ENCODE measurements around the gene SCN2B.

Gene SCN2B

DNA sequence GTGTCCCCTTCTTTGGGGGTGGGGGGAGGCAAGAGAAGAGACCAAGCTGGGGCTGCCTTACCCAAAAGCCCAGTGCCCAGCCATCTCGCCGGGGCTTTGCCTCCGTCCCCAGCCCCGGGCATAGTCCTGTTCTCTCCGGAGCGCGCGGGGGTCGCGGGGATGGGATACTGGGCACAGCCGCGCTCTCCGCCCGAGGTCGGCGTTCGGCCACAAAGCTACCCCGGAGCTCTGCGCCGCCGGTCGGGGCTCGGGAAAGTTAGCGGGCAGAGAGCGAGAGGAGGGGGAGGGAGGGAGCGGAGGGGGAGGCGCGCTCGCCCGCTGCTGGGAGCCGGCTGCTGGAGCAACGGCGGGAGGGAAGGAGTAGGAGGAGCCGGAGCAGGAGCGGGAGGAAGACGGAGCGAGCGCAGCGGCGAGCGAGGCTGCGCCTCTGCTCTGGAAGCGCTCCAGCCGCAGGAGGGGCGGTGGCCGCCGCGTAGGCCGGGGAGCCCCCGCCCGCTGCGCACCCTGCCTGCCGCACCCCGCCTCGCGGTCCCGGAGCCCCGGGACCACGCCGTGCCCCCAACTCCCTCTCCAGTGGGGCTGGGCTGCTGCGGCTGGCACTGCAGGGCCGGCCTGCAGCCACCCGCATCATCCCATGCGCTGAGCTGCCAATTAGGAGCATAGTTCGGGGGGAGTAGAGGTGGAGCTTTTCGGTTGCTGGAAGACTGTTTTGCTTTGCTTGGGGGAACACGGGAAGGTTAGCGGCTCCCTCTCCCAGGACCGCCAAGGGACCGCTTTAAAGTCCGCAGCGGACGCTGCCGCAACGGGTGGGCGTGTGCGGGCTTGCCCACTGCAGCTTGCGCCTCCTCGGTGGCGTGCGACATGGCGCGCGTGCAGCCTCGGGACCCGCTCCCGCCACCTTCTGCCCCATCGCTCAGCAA, 23.6 kb downstream of the SCN2B start, which contains the start of gene SCN4B:
Gene SCN4B (minus strand): TSS at position 272 of the 920 bp plus-strand sequence. CDS start 150 bp downstream, at position 122.
- no peak for FAIRE-seq

DNA sequence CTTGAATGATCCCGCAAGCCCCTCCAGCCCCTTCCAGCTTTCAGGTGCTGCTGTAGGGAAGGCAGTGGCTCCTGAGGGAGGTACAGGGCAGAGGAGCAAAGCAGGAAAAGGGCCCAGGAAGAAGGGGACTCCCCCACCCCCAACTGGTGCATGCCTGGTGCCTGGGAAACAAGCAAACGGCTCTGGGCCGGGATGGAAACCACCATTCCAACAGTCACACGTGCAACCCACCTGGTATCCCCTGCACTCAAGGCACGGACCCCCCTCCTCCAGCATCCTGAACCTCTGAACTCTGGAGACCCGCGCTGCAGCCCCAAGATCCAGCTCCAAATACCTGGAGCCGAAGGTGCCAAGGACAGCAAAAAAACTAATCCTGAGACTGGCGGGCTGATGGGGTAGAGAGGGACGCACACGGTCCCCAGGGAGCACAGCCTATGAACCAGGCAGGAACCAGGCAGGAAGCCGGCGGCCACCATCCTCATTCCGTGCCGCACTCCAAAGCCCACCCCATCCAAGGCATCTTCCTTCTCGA, 24.4 kb downstream of the SCN2B start:
- no peak for FAIRE-seq

DNA sequence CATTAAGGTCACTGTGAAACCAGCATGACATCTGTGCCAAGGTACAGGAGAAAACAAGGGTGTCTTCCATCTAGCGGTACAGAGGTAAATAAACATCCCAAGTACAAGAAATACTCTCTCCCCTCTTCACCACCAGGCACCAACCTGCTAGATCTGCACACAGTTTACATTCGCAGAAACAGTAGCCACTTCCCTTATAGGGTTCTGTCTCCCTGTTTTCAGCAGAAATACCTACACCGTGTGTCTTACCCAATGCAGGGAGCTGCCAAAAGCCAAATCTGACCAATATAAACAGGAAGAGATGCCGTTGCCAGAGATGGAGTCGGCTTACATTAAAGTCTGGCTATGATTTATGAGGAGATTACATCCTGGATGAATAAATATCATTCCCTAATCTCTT, 25.0 kb downstream of the SCN2B start:
- FAIRE-seq, result no peak

DNA sequence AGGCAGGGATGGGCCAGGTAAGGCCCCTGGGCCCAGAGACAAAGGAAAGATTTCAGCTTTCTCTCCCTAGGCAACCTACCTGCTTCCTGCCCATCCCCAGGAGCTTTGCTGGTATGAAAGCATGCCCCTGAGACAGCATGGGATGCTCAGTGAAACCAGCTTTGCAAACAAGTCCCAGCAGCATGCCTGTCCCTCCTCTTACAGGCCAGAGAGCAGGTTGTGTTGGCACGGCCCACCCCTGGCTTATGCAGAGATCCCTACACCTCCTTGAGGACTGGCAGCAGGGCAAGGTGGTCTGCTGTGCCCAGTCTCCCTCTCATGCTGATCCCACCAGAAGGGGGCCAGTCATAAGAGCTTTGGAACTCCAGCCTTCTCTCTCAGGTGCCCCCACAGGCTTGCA, 26.9 kb downstream of the SCN2B start:
- FAIRE-seq, result no peak

DNA sequence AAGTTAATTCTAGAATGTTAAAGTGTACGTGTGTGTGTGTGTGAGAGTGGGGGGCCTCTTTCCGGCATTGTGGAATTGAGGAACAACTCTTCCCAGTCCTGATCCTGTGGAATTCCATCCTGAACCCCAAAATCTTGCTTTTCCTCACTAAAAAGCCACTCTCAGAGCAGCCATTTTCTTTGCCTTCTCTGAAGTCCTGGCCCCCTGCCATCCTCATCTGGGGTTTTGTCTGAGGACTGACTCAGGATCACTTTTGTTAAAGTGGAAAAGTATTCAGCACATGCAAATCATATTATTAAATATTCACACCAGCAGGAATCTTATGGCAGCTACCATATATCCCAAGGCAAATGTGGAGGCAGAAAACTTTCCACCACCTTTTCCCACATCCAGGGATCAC, 27.6 kb downstream of the SCN2B start:
- no peak for FAIRE-seq

DNA sequence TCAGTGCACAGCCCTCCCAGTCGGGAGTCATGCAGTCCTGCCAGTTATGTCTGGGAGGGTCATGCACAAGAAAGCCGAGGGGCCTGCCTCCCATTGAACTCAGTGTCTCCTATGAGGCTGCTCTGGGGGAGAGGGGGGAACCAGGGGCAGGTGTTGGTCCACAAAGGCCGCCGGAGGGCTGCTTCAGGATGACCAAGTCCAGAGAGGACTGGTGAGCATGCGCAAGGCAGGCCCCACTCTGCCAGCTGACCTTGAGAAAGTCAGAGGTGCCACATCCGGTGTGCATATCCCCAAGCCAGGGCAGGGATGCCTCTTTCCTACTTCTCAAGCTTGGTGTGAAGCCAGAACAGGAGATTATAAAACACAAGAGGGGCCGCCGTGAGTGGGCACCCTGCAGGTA, 28.2 kb downstream of the SCN2B start:
- FAIRE-seq, result no peak

DNA sequence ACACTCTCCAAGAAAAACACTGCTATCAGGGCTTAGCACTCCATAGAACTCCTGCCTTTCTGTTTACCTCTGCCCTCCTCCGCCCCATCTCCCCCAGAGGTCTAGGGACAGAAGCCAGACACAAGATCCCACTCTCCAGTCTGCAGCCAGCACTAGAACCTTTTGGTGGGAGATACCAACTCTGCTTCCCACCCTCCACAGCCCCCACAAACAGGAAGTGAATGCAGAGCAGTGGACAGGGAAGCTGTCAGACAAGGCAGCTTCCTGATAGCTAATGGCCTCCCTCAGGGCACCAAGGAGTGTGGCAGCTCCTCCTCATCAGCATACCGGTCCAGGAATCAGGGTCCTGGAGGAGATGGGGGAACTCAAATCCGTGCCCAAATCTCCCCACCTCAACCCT, 28.9 kb downstream of the SCN2B start:
- FAIRE-seq, result no peak

DNA sequence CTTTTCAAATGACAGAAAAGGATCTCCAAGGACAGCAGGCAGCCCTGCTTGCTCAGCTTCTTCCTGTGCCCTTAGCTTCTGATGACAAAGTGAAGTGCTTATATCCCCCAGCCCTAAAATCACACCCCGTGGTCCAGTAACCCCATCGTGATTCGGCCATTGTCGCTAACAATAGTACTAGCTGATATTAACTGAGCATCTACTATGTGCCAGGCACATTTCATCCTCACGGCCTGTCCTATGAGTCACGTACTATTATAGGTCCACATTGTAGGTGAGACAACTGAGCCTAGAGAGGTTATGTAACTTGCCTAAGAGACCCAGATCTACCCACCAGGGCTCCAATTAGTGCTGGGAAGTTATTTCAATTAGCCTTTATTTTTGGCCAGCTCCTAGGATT, 29.9 kb downstream of the SCN2B start:
- FAIRE-seq, result no peak

DNA sequence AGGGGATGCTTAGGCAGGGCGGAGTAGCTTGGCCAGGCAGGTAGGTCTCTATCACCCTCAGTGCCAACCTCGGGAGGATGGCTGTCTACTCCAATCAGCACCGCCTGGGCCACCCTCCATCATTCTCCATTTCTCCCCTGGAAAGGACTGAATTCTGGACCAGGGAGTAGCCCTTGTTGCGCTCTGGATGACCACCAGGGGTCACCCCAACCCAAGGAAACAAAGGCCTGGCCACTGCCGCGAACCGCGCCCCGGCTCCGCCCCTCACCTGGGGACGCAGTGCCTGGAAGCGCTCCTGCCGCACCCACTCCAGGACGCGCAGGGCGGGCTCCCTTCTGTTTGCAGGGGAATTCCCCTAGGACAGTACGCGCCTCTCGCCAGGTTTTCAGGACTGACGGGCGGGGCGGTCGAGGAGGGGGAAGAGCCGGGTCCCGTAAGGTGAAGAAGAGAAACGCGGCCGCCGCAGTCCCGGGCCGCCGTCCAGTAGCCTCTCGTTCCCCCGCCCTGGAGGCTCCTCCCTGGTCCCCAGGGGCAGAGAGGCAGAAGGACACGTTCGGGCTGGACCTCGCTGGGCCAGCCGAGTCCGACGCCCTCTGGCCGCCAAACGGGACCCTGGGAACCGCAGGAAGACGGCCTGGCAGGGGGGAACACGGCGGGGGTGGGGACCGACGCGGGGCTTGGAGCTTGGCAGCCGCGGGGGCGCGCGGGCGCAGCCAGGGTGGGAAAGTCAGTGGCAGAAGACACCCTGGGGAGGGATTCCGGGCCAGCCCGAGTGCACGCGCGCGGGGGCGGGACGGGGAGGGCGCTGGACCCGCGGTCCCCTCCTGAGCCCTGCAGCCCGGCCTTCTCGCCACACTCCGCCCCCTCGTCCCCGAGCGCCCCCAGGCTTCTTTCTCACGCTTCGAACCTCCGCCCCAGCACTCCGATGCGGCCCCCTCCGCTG, 30.9 kb downstream of the SCN2B start:
- no peak for FAIRE-seq

DNA sequence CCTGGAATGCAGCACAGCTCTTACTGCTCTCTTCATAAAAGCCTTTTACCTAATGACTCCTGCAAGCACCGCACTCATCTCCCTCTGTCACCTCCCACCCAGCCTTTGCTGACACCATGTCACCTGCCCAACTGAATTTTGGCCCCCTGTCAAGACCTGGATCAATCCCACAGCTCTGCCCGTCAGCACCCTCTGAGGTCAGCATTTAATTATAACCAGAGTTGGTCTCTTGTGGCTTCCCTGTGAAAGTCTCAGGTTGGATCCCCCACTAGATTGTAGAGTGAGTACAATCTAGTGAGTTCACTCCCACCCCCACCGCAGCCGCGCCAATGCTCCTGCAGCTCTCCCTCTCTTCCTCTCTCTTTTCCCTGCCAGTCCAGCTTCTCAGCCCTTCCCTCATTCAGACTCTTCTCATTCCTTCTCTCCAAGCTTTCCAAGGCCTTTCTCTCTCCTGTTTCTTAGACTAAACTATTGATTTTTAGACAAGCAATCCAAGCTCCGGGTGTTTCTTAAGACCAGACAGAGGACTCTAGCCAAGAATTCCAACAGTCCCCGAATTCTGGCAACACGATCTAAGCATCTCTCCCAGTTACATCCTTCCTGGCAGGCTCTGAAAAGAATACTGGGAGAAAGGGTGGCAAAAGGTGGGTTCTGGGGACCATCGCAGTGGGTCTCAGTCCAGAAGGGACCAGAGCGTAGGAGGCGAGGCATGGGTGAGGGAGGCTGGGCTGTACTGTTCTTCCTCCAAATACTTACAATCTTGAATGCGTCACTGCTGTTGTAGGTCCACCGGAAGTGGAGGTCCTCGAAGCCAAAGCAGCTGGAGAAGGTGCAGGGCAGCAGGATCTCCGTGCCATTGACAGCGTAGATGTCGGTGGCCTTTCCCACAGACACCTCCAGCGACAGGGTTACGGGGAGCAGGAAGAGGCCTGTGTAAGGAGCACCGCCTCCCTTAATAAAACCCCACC, 31.9 kb downstream of the SCN2B start:
- no peak for FAIRE-seq

DNA sequence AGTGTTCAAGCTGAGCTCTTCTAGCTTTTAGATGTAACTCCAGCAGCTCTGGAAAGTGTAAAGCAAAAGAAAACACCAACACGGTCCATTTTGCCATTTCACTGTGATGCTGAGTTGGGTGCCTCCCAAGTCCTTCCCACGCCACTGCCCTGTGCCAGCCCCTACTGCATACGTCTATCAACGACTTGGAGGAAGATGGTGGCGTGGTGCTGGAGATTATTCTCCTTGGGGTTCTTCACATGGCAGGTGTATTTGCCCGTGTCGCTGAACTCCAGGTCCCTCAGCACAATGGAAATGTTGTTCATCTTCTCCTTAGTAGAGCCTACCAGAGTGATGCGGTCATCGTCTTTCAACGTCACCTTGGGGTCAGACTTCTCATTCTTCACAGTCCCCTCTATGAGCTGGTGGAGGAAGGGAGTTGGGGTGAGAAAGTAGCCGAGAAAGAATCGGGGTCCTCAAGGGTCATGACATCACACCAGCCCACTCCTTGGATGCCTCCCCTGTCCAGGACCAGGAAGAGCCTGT, 32.7 kb downstream of the SCN2B start:
- no peak for FAIRE-seq

DNA sequence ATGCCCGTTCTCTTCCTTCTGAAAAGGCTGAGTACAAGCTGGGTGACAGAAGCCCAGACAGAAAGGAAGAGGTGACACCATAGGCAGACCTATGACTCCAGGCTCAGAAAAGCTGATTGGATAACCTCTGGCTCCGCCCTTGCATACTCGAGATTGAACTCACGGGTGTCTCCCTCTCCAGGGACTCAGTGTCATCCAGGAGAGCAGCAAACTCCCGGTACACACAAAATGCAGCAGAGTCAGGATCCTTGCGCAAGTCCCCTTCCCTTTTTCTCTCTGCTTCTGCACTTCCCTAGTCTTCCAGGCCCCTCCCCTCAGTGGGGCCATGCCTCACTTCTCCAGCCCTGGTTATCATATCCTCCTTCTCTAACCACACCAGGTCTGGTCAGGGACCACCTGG, 33.6 kb downstream of the SCN2B start:
- FAIRE-seq, result no peak

DNA sequence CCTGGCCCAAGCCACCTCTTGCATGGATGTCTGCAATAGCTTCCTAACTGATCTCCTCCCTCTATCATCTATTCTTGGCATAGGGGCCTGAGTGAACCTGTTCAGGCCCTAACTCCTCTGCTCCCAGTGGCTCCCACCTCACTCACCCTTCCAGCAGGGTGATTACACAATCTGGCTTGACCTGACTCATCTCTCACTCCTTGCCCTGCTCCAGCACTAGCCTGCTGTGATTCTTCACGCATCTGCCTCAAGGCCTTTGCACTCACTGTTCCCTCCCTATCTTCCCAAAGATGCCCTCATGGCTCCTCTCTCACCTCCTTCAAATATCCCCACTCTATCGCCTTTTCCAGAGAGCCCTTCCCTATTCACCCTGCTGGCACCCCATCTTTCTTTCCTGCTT, 34.4 kb downstream of the SCN2B start:
- FAIRE-seq, result no peak

DNA sequence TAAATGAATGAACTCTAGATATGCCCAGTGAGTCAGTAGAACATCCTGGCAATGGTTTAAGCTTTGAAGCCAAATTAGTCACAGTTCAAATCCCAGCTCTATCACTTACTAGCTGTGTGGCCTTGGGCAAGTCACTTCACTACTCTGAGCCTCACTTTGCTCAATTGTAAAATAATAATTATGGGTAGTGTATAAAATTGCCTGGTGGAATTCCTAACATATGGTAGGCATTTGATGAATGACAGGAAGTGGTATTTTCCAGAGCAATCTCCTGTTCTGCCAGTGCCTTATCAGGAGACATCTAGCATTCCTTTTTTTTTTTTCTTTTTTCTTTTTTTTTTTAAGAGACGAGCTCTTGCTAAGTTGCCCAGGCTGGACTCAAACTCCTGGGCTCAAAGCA, 36.9 kb downstream of the SCN2B start:
- no peak for FAIRE-seq

DNA sequence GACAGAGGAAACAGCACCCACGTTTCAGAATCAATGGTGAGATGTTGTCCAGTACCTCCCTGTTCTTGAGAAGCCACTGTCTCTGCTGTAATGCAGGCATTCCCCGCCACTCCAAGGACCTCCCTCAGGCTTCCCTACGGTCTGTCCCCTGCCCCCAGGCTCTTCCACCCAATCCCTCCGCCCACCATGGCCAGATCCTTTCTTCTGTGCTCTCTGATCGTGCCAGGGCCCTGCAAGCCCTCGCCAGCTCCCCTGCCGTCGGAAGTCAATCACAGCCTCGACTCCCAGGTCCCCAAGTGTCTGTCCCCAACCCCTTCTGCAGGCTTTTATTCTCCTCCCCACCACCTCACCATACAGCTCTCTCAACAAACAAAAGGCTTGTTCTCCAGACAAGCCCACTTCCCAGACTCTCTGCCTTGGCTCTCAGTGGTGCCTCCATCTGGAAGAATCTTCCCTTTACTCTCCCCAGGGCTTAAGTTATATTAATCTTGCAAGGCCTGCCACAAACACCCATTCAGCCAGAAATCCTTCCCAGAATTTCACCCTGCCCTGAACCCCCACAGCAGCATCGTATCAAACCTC, 37.5 kb downstream of the SCN2B start:
- FAIRE-seq, result no peak

DNA sequence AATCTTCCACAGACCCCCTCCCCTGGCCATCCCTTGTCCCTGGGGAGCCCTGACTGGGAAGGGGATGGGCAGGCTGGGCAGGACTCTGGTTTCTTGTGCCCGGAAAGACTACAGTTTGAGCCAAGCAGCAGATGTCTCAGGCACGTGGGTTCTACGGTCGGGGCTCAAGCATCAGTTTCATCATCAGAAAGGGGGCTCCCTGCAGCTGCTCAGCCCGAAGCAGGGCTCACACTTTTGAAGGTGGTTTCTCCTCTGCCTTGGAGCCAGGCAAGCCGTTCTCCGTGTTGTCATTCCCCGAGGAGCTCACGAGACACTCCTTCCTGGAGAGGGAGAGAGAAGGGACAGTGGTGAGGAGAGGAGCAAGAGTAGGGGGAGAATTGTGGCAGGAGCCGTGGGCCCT, 39.6 kb downstream of the SCN2B start:
- FAIRE-seq, result no peak

DNA sequence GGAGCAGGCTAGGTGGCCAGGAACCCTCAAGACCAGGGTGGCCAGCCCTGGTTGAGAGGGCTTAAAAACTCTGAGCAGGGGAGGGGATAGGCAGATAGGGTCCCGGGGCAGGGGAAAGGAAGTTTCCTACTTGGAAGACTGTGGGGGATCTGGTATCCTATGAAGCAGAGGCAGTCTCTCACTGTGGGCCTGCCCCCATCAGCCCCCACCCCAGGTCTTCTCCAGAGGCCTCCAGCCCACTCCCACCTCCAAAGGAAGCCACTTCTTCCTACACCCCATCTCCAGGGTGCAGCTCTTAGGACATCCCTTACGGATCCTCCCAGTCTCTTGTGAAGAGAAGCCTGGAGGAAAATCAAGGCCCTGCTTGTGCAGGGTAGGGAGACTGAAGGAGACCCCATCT, 40.1 kb downstream of the SCN2B start:
- no peak for FAIRE-seq

DNA sequence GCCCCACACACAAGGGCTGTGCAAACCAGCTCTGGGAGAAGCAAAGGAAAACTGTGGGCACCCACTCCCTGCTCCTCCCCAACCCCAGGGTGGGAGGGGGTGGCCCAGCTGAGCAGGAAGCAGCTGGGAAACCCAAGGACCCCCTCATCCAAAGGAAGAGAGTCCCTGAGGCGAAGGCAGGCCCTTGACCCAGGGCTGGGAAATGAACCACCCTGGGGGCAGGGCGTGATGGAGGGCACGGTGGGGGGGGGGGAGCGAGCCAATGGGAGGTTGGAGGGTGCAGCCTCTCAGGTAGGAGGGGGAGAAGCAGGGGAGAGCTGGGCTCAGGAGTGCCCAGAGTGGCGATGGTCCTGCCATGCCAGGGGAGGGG, 40.7 kb downstream of the SCN2B start:
- FAIRE-seq, result no peak

DNA sequence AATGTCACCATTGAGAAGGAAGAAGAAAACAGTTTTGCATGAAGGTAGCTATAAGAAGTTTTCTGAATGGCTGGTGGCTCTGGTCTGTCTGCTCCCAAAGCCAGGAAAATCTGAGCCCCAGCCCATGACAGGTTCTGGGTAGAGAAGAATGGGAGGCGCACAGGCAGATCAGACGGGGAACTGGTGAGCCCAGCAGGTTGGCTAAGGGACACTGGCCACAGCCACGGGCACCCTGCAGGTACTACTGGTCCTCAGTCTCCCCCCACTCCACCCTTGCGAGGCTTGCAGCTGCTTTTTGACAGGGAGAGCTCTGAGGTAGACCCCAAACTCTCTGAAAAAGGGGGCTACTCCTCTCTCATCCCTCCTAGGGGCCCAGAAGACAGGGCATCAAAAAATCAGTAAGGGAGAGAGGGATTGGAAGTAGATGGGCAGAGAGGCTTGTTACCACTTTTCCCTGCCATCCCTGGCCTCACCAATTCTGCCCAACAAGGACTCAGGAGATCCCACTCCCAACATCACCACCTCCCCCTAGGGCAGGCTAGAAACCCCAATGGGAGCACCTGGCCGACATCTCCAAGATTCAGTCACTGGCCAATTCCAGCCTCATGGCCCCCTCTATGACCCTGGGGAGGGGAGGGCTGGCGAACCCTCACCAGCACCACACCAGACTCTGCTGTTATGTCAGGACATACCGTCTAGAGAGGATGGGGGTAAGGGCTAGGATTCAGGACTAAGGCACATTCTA, 41.2 kb downstream of the SCN2B start:
- no peak for FAIRE-seq

DNA sequence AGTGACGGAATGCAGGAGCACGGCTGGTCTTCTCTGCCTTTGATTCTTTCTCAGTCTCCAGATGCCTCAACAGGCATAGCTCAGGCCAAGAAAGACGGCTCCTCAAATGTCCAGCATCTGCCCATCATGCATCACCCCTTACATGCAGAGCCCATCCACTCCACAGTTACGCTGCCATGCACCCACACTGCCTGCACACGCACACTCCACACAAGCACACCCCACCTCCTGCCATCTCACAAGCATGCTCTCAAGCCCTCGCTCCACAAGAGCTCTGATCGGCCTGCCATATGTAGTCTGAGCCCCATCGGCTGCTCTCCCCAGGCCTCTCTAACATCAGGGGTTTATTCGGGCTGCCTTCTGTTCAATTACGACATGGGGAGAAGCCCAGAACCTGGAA, 42.6 kb downstream of the SCN2B start:
- no peak for FAIRE-seq
